HG03469 (cell line): Measurements from ENCODE around the gene CNTNAP5.

Experiments
- ATAC-seq: cut with Tn5 transposase; IDR thresholded peaks from one replicate; pipeline ENCODE4 v1.9.1; 2021; ENCODE audit warnings: mild to moderate bottlenecking, moderate library complexity, moderate number of reproducible peaks; ENCODE audit not compliant: unreplicated experiment

Gene CNTNAP5

DNA sequence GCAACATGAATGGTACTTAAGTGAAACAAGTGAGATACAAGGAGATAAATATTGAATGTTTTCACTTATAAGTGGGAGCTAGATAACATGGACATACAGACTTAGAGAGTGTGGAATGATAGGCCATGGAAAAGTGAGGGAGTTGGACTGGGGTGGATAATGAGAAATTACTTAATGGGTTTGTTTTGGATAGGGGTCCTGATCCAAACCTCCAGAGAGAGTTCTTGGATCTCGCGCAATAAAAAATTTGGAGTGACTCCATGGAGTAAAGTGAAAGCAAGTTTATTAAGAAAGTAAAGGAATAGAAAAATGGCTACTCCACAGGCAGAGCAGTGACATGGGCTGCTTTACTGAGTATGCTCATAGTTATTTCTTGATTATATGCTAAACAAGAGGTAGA, 508.9 kb downstream of the CNTNAP5 start:
- ATAC-seq, result no peak

DNA sequence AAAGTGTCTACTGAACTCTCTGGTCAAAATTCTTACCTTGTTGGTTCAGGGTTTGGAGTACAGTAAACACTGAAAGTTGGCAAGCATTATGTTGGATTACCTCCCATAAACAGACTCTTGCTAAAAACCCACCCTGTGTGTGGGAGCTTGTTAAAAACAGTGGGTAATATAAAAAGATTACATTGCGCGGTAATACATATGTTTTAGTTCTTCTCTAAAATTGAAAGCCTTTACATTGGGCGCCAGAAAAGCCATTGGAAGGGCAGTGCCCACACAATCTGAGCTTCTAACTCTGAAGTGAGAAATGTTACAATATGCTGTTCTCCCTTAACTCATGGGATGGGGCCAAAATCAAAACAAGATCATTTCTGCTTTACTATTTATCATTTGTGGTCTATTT, 510.7 kb downstream of the CNTNAP5 start:
- no peak for ATAC-seq

DNA sequence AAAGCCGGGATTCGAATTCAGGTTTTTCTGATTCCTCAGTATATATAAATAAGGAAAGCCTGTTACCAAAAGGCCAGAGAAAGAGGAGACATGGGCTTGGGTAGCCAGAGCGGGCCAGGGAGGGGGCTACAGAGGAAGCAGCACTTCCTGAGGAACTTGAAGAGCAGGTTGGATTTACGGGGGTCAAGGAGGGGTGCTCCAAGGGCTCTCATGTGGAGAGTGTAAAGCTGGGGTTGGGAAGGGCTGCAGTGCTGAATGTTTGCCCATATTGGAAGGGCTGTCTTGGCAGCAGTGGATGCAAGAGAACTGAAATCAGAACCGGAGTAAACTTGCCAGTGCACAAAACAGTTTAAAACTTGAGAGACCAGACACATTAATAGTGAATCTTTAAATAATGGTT, 511.5 kb downstream of the CNTNAP5 start:
- ATAC-seq, result no peak

DNA sequence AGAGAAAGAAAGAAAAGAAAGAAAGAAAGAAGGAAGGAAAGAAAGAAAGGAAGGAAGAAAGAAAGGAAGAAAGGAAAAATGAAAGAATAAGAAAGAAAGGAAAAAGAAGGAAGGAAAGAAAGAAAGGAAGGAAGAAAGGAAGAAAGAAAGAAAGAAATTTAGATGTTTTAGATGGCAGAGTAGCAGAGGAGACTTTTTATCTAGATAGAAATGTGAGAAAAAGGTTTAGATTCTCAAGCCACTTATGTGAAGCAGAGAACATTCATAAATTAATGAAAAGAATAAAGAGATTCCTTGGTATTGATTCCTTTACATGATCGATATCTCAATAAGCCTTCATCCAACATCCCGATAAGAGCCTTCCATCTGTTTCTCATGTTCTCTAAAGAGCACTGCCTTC, 513.5 kb downstream of the CNTNAP5 start:
- ATAC-seq, result no peak

DNA sequence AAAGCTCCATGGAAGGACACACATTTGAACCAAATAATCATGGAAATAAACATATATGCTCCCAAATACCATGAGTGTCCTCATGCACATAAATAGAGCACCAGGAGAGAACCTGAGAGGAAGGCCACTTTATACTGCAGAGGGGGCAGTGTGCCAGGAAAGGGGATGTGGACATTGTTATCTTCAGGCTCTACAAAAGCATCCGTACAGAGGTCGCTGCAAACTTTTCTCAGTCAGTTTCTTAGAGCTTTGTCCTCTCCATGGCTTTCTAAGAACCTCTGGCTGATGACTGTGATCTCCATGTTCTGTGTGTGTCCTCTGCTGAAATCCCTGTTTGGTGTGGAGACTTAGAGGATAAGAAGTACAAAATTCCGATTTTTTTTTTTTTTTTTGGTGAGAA, 515.7 kb downstream of the CNTNAP5 start:
- ATAC-seq, result no peak

DNA sequence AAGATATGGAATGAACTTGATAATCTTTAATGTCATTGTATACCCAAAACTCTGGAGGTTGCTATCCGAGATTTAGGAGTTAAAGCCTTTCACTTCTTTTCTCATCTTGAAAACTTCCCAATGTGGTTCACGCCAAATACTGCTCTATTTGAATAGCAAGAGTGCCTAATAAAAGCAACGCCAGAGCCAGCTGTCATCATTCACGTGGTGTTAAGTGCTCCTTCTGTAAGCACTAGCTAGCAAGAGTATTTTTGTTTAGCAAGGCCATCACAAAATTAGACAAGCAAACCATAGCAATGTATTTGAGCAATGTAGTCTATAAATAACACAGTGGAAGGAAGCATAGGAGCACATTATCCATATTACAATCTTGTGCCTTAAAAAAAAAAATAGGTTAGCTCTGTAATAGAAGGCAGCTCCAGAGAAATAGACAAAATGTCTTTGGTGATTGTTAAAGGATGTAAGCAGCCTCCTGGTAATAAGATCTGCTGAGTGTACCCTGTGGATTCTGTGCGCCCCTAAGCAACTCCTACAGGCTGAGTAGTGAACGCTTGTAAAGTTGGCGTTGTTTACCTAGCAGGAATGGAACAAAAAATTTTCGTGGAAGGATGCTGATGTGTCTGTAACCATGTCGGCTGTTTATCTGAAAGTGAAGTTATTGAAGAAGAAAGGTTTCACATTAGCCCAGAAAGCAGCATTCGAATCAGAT, 518.0 kb downstream of the CNTNAP5 start:
- no peak for ATAC-seq

DNA sequence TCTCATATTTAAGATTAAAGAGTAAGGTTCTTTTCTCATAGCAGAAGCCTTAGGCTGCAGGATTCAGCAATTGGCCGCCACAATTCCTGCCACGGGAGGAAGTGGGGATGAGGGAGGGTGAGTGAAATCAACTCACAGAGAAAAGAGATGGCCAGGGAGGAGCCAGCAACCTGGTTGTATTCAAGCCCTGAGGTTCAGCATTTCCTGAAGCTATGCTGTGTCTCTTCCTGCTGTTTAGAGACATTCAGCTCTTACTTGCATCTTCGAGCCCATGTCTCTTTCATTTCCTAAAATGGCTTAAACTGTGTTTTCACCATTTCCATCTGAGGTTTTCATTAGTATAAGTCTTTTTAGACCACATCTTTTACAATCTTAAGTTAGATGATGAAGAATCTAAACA, 522.6 kb downstream of the CNTNAP5 start:
- ATAC-seq, result no peak

DNA sequence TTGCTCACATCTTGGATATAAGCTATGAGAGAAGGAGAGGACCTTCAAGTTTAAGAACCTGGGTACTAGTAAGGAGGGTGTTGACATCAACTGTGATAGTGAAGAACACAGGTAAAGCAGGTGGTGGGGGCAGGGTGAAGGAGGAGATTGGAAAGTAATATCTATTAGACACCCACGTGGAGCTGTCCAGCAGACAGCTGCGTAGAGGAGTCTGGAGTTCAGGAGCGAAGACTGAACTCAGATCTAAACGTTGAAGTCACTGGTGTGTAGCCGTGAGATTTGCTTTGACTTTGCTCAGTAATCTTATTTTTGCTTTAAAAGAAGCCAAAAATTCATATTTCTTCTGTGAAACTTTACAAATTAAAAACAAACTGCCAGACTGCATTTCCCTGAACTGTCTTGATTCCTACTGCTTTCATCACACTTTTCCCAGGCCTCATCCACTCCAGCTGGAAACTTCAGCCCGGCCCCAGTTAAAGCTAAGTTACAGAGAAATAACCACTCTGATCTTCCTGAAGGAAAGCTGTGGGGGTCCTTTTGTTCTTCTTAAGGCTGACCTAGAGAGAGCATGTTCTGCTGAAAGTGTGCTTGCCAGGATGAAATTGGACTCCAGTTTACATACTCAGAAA, 533.3 kb downstream of the CNTNAP5 start:
- ATAC-seq, result no peak

DNA sequence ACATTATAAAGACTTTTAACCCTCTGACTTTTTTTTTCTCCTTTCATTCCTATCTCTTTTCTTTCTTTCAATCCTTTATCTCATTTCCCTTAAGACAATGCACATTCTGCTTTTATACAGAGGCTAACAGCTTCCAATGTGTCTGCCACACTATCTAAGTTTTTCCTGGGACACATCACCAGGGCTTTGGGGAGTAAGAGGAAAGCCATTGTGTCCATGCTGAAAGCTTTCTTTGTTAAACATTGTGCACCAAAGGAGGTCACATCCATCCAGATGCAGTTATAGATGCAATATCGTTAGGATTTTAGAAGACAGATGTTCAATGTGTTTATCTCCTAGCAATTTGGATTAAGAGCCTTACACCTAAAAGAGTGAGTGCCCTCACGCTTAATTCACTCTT, 534.1 kb downstream of the CNTNAP5 start:
- no peak for ATAC-seq

DNA sequence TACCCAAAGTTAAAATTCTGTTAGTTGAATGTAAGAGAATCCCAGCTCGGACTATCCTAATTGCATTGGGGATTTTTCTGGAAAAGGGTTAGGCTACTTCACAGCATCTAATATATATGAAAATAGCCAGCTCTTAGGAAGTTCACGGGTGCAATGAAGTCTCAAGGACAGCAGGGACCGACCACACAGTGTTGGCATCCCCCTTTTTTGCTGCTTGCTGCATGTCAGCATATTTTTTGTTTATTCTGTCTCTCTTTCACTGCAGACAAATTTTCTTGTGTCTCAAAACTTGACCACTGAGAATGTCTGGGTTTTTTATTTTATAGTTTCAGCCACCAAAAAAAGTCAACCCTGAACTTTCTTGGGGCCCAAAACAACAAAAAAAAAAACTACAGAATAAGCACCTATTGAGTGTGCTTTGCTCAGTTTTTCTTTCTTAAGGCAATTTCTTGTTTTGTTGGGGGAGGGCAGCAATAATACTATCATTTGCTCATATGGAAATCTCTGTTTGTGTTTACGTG, 535.6 kb downstream of the CNTNAP5 start:
- ATAC-seq, result no peak

DNA sequence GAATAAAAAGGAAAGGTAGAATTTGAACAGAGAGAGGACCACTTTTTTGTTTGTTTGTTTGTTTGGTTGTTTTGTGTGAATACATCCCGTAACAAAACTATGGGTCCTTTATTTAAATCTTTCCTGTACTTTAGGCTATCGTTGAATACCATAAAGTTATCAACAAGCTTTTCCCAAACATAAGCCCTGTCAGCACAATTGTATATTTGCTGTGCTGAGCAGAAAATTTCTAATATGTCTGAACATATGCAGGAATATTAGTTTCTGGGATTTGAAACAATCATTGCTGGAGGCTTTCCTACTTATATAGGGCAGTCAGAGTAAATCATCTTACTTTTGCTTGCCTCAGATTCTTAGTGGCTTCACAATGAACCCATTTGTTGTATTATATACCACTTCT, 536.4 kb downstream of the CNTNAP5 start:
- no peak for ATAC-seq

DNA sequence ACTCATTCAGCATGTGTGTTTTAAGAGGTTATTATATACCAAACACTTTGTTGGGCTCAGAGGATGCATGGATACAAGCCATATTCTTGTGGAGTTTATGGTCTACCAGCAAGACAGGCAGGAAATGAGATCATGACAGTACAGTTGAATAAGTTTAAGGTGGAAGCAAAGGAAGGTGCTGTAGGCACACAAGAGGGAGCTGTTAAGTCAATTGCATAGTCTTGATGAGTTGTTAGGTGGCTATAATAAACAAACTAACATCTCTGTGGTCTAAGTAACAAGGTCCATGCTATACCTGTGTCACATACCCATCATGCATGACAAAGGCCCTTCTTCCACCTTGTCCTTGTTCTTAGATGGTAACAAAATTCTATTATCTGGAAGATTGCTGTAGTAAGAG, 538.3 kb downstream of the CNTNAP5 start:
- ATAC-seq, result no peak

DNA sequence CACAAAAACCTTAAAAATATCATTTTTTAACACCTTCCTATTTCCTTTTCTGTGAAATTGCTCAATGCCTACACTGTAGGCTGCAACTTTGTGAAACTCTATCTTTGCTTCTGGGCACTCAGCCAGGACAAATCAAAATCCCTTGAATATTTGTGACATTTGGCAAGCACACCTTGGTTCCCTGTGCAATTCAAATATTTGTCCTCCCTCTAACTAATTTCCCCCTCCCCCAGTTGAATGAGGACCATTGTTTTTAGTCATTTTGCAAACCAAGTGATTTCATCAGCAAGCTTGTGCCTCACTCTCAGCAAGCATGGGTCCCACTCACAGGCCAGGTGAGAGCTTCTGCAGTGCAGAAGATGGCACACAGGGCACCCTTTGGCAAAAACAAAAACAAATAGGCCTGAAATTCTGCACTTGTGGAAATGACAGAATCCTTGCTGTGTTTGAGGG, 541.5 kb downstream of the CNTNAP5 start:
- no peak for ATAC-seq

DNA sequence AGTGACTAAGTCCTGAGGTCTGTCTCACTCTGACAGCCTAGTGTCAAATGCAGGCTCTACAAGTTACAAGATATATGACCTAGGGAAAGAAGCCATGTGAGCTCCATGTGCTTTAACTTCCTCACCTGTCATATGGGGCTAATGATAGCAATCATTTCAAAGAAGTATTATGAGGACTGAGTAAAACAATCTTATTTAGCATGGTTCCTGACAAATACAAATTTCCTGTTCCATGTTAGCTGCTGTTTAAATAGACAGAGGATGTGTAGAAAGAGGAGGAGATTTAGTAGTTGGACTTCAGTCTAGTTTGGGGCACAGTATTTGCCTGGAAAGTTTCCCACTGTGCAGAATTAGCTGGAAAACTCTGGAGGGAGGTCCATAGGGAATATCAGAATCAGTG, 545.8 kb downstream of the CNTNAP5 start:
- no peak for ATAC-seq

DNA sequence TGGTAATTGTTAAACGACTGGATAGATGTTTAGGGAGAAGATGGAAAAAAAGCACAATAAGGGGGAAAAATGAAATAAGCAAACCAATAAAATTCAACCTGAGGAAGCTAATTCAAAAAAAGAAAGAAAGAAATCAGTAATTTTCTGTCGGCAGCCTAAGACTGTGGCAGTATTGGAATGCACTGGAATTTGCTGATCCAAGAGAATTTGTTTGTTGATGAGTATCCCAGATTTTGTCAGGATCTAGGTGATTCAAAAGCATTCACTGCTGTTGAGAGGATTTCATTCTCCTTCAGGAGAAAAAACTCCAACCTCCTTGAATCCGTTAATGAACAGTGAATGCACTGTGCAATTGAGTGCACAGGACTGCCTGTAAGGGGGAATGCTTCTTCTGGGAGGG, 546.7 kb downstream of the CNTNAP5 start:
- ATAC-seq, result no peak

DNA sequence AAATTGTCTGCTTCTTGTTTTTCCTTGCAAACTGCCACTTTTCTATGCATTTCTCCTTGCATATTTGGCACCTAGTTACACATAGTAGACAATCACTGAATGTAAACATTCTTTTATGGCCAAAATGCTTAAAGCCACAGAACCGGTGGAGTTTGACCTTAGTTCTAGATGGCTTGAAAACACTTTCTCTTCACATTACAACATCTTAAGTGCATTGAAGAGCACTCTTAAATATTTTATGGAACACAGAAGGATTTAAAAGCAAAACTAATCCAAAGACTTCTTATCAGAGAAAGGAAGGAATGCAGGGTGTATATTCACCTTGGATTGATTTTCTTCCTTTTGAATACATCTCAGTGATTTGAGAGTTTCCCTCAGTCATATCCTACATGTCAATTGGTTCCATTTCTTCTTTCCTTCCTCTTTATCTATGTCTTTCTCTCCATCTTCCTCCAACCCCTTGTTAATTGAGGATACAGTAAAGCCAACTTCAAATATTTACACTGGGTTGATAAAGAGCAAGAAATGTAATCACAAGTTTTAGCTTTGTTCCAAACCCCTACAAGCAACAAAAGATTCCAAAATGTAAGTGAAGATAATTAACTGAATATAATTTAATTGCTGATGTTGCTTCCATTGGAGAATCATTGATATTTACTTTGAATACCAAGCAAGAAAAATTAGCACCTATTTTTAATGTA, 548.0 kb downstream of the CNTNAP5 start:
- no peak for ATAC-seq

DNA sequence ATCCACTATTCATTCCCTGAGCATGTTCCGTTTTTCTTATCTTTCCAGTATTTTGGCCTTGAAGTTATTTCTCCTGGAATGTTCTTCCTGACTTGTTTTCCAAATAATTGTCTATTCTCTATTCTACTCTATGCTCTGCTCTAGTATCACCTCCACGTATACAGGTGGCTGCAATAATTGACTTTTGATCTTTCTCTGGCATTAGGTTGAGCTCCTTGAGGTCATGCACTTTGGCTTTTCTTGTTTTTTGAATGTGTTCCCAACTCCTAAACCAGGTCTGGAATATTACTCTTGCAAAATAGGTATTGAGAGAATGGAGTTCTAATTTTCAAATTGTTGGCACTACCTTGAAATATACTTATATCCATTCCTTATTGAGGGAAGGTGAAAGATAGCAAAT, 550.4 kb downstream of the CNTNAP5 start:
- ATAC-seq, result no peak

DNA sequence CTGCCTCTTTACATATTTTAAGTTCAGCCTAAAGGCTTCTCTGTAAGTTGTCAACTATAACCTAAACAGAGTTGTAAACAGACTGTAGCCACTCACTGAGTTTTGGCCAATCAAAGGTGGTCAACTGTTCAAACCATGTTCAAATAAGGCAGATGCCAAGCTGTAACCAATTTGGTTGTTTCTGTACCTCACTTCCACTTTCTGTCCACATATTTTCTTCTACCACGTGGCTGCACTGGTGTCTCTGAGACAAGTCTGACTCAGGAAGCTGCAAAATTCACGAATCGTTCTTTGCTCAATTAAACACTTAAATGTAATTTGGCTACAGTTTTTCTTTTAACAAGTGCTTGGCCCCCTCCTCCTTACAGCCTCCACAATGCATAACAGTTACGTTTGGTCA, 555.2 kb downstream of the CNTNAP5 start:
- ATAC-seq, result no peak

DNA sequence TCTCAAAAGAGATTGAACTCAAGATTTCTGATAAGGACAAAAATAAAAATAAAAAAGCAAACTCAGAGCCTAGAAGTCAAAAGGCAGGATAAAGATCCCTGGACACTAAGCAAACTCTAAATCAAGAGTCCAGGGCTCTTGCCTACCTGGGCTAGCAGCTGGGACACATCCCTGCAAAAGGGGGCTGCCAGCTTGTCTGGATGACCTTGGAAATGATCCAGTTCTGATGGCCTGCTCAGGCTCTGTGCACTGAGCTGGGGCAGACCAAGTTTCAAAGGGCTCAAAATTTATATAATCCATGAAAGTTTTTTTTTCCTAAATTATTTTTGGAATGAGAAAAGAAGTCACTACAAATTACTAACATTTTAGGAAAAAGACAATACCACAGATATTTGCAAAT, 557.3 kb downstream of the CNTNAP5 start:
- ATAC-seq, result no peak

DNA sequence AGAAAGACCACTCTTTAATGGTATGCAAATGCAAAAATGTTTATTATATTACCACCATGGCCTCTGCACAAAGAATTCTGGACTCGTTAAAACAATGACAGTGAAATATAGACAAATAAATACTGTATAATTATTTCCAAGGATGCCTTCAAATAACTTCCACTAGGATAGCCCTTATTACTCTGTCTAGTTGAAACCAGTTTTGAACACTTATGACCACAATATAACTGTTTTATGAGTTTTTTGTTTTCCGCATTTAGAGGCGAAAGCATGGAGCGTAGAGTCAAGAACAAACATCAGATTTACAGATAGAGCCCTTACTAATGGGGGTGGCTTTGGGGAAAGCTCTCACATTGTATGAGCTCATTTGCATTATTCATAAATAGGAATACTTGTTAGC, 559.5 kb downstream of the CNTNAP5 start:
- ATAC-seq, result no peak

DNA sequence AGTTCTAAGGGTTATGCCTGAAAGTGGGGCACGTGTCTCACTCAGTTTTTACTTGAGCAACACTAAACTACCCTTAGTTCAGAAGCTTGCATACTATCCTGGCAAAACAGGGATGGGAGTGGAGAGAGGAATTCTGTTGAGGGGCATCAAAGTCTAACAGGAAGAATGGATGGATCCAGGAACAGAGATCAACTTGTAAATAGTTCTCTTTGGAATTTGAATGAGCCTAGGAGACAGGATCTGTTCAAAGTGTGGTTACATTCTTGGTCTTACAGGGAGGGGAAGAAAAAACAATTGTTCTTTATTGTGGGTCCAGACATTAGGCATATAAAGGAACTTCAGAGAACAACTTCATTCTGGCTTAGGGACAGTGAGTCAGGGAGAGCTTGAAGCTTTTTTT, 560.2 kb downstream of the CNTNAP5 start:
- ATAC-seq, result no peak

DNA sequence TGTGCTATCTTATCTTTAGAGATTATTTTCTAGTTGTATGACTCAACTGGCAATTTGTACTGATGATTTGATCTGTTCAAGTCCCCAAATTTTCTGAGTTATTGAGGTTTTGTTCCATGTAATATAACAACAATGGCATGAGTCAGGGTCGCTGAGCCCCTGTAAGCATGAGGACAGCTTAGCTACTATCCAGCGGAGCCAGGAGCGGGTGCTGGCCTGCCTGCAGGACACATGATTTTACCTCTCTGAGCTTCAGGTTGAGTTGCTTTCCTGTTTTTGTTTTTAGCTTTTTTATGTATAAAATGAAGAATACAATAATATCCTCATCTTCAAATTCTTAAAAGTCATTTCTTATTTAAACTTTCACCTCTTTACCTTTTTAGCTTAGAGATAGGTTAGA, 561.1 kb downstream of the CNTNAP5 start:
- ATAC-seq, result no peak
